ENCODE measurements around the gene NAV2.

The NAV2 gene

DNA sequence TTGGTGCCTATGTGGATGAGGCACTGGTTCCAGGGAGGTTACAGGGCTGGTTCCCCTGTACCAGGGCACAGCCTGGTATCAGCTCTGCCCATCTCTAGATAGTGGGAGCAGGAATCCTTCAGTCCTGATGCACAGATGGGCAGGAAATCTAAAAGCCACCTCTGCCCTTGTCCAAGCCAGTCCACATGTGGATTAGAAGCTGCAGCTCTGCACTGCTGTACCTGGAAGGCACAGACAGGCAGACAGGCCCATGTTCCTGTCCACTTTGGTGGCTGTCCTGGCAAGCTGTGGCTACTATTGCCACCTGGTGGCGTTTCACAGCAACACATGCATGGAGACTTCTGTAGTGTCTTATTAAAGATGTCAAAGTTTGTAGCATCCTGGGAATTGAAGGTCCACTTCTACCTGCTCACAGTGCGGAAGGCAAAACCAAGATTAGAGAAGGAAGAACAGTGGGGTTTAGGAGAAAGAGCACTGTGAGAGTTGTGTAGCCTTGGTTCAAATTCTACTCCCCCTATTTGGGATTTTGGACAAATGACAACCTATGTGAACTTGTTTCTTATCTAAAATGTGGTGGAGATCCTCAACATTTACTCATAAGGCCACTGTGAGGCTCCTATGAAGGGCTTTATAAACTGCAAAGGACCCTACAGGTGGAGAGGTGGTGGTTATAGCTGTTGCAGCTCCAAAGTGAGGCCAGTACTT, 30.1 kb downstream of the NAV2 start:
- peak; percentile 65 to 84 (median 79) for DNase-seq
- Histone ChIP-seq H3K4me1 (ENCODE audit: control extremely low read depth in 1 of 4, control insufficient read depth in 4 of 4, insufficient read depth in 4 of 4, low read length in 3 of 4) (no peaks in the 10 kb centered on the region), H3K36me3 (ENCODE audit: control insufficient read depth in 4 of 4, insufficient read depth in 4 of 4, low read length in 3 of 4) (no peaks in the 10 kb centered on the region), H3K27ac (ENCODE audit: insufficient read depth in 1 of 2, low read depth in 1 of 2, low read length in 2 of 2, poor library complexity in 1 of 2, severe bottlenecking in 2 of 2) (no peak overlapping the region), H3K4me3 (ENCODE audit: control insufficient read depth in 1 of 7, extremely low read depth in 1 of 7, insufficient read depth in 4 of 7, low read depth in 2 of 7, low read length in 6 of 7) (no peak overlapping the region), H3K27me3 (replicated peaks in 2 of 5; ENCODE audit: control insufficient read depth in 4 of 5, insufficient read depth in 5 of 5, low read length in 4 of 5) (peaks cover 0 to 2% (median 0%) of the 10 kb centered on the region in 5 experiments), H3K9me3 (ENCODE audit: control extremely low read depth in 1 of 5, control insufficient read depth in 4 of 5, insufficient read depth in 2 of 5, low read depth in 1 of 5, low read length in 4 of 5) (no peaks in the 10 kb centered on the region)
- CTCF ChIA-PET = interaction anchor here (0.6 to 4.7 kb wide), 31 partner anchors 10 to 675 kb away, joined by 3 to 83 read pairs (median 4); no protein-coding TSS in a partner anchor
- POLR2A ChIA-PET = no interaction called here
- 0% methylated on average over 1 of the region's 2 CpGs for WGBS (ENCODE audit: insufficient coverage)

DNA sequence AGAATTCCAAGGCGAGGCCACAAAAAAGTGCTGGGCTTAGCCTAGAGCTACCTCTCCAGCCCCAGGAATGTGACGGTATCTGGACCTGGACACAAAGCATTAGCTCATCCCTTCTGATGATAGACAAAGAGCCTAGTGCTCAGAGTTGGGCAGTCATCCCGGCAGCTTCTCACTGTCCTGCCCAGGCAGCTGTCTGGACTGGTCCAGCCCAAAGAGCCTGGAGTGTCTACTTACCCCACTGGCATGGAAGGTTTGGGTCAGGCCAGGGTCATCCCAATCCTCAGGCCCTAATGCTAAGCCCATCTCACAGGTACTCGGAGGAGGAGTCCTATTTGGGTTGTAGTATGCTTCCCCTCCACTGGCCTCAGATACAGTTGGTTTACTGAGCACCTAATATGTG, 31.0 kb downstream of the NAV2 start:
- no peak overlapping the region for H3K27ac ChIP-seq (ENCODE audit: insufficient read depth in 1 of 2, low read depth in 1 of 2, low read length in 2 of 2, poor library complexity in 1 of 2, severe bottlenecking in 2 of 2)
- peaks cover 0 to 2% (median 0%) of the 10 kb centered on the region in 5 experiments for H3K27me3 ChIP-seq (replicated peaks in 2 of 5; ENCODE audit: control insufficient read depth in 4 of 5, insufficient read depth in 5 of 5, low read length in 4 of 5)
- H3K4me1 ChIP-seq (ENCODE audit: control extremely low read depth in 1 of 4, control insufficient read depth in 4 of 4, insufficient read depth in 4 of 4, low read length in 3 of 4) = no peaks in the 10 kb centered on the region
- 93% methylated on average over 3 of the region's 4 CpGs for WGBS (ENCODE audit: insufficient coverage)
- H3K36me3 ChIP-seq (ENCODE audit: control insufficient read depth in 4 of 4, insufficient read depth in 4 of 4, low read length in 3 of 4) = no peaks in the 10 kb centered on the region
- H3K4me3 ChIP-seq (ENCODE audit: control insufficient read depth in 1 of 7, extremely low read depth in 1 of 7, insufficient read depth in 4 of 7, low read depth in 2 of 7, low read length in 6 of 7) = no peak overlapping the region
- POLR2A ChIA-PET = no interaction called here
- DNase-seq = no peak
- H3K9me3 ChIP-seq (ENCODE audit: control extremely low read depth in 1 of 5, control insufficient read depth in 4 of 5, insufficient read depth in 2 of 5, low read depth in 1 of 5, low read length in 4 of 5) = no peaks in the 10 kb centered on the region
- CTCF ChIA-PET = interaction anchor here (0.8 to 4.7 kb wide), 21 partner anchors 10 to 676 kb away, joined by 3 to 83 read pairs (median 5); no protein-coding TSS in a partner anchor

DNA sequence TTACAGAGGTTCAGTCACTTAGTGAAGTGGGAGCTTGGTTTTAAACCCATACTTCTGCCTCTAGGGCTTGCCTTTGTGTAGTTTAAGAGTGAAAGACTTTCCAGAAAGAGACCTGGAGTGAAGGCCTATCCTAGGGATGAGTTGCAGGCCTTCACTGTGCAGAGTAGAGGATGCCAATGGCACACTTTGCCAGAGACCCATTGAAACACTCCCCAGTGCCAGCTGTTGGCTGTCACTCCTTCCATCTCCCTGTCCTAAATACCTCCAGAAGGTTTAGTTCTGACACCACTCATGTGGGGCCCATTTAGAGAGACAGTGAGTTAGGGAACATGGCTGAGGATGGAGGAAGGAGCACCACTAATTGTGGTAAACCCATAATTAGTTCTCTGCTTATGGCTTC, 31.5 kb downstream of the NAV2 start:
- no peaks in the 10 kb centered on the region for H3K36me3 ChIP-seq (ENCODE audit: control insufficient read depth in 4 of 4, insufficient read depth in 4 of 4, low read length in 3 of 4)
- H3K27ac ChIP-seq (ENCODE audit: insufficient read depth in 1 of 2, low read depth in 1 of 2, low read length in 2 of 2, poor library complexity in 1 of 2, severe bottlenecking in 2 of 2) = no peak overlapping the region
- no peaks in the 10 kb centered on the region for H3K9me3 ChIP-seq (ENCODE audit: control extremely low read depth in 1 of 5, control insufficient read depth in 4 of 5, insufficient read depth in 2 of 5, low read depth in 1 of 5, low read length in 4 of 5)
- ChIA-PET CTCF (interaction anchor here (0.8 to 4.7 kb wide), 13 partner anchors 10 to 673 kb away, joined by 3 to 83 read pairs (median 6); no protein-coding TSS in a partner anchor), POLR2A (no interaction called here)
- DNase-seq = no peak
- H3K4me3 ChIP-seq (ENCODE audit: control insufficient read depth in 1 of 7, extremely low read depth in 1 of 7, insufficient read depth in 4 of 7, low read depth in 2 of 7, low read length in 6 of 7) = no peak overlapping the region
- peaks cover 0 to 2% (median 0%) of the 10 kb centered on the region in 5 experiments for H3K27me3 ChIP-seq (replicated peaks in 2 of 5; ENCODE audit: control insufficient read depth in 4 of 5, insufficient read depth in 5 of 5, low read length in 4 of 5)
- H3K4me1 ChIP-seq (ENCODE audit: control extremely low read depth in 1 of 4, control insufficient read depth in 4 of 4, insufficient read depth in 4 of 4, low read length in 3 of 4) = no peaks in the 10 kb centered on the region

DNA sequence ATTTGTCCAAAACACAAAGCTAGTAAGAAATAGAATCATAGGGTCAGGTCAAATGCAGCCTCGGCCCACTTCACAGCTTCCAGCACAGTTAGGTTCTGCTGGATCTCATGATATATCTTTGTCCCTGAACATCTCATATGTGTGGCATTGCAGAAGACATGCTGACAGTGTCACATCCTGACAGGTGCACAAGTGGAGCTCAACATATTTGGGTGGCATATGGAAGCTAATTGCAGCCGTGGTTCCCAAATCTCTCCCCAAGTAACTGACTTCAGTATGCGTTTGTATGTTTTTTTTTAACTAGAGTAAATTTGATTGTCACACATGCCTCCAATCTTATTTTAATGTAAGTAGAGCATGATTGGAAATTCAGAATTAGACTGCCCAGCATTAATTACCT, 33.4 kb downstream of the NAV2 start:
- no peaks in the 10 kb centered on the region for H3K9me3 ChIP-seq (ENCODE audit: control extremely low read depth in 1 of 5, control insufficient read depth in 4 of 5, insufficient read depth in 2 of 5, low read depth in 1 of 5, low read length in 4 of 5)
- WGBS (ENCODE audit: insufficient coverage) = 100% methylated on average over 1 of the region's 3 CpGs
- peaks cover 0 to 2% (median 0%) of the 10 kb centered on the region in 5 experiments for H3K27me3 ChIP-seq (replicated peaks in 2 of 5; ENCODE audit: control insufficient read depth in 4 of 5, insufficient read depth in 5 of 5, low read length in 4 of 5)
- ChIA-PET CTCF (interaction anchor here (1.3 to 4.7 kb wide), 3 partner anchors 14 to 189 kb away, joined by 3 to 83 read pairs (median 8); no protein-coding TSS in a partner anchor), POLR2A (no interaction called here)
- no peaks in the 10 kb centered on the region for H3K36me3 ChIP-seq (ENCODE audit: control insufficient read depth in 4 of 4, insufficient read depth in 4 of 4, low read length in 3 of 4)
- H3K4me3 ChIP-seq (ENCODE audit: control insufficient read depth in 1 of 7, extremely low read depth in 1 of 7, insufficient read depth in 4 of 7, low read depth in 2 of 7, low read length in 6 of 7) = no peak overlapping the region
- no peak overlapping the region for H3K27ac ChIP-seq (ENCODE audit: insufficient read depth in 1 of 2, low read depth in 1 of 2, low read length in 2 of 2, poor library complexity in 1 of 2, severe bottlenecking in 2 of 2)
- no peak for DNase-seq
- no peaks in the 10 kb centered on the region for H3K4me1 ChIP-seq (ENCODE audit: control extremely low read depth in 1 of 4, control insufficient read depth in 4 of 4, insufficient read depth in 4 of 4, low read length in 3 of 4)

DNA sequence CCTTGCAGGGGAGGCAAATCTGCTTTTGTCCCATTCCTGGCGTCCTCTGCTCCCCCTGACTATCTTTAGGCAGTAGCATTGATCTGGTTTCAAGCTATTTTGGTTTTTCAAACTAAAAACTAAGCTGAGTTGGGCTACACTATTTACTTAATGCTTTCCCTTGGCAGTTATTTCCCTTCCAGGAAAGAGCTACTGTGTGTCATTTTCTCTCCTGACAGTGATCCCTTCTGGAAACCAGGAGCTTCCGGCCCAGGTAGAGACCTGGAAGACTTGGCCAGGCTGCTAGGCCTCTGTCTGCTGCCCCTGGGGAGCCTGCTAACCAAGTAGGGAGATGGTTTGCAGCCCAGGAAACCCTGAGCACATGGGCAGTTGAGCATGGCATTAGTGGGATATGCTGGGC, 35.0 kb downstream of the NAV2 start:
- no peaks in the 10 kb centered on the region for H3K9me3 ChIP-seq (ENCODE audit: control extremely low read depth in 1 of 5, control insufficient read depth in 4 of 5, insufficient read depth in 2 of 5, low read depth in 1 of 5, low read length in 4 of 5)
- CTCF ChIA-PET = no interaction called here
- no peaks in the 10 kb centered on the region for H3K36me3 ChIP-seq (ENCODE audit: control insufficient read depth in 4 of 4, insufficient read depth in 4 of 4, low read length in 3 of 4)
- POLR2A ChIA-PET = no interaction called here
- H3K4me3 ChIP-seq (ENCODE audit: control insufficient read depth in 1 of 7, extremely low read depth in 1 of 7, insufficient read depth in 4 of 7, low read depth in 2 of 7, low read length in 6 of 7) = no peak overlapping the region
- H3K27ac ChIP-seq (ENCODE audit: insufficient read depth in 1 of 2, low read depth in 1 of 2, low read length in 2 of 2, poor library complexity in 1 of 2, severe bottlenecking in 2 of 2) = no peak overlapping the region
- DNase-seq = no peak
- H3K27me3 ChIP-seq (replicated peaks in 2 of 5; ENCODE audit: control insufficient read depth in 4 of 5, insufficient read depth in 5 of 5, low read length in 4 of 5) = peaks cover 0 to 2% (median 0%) of the 10 kb centered on the region in 5 experiments
- 92% methylated on average over 2 of the region's 2 CpGs for WGBS (ENCODE audit: insufficient coverage)
- no peaks in the 10 kb centered on the region for H3K4me1 ChIP-seq (ENCODE audit: control extremely low read depth in 1 of 4, control insufficient read depth in 4 of 4, insufficient read depth in 4 of 4, low read length in 3 of 4)

DNA sequence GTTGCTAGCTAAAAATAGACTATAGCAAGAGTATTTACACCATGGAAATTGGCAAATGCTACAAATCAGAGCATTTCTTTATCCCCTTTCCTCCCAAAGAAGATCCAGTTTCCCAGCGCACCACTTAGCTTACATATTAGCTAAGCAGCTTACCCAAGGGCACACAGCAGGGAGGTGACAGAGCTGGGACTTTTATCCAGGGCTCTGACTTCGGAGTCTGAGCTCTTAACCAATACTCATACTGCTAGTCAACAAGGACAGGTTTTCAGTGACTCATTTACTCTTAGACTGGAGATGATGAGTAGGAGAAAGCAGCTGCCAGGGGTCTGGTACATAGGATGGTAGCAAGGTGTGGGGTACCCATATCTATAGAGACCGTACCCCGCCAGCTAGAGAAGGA, 38.4 kb downstream of the NAV2 start:
- no peaks in the 10 kb centered on the region for H3K9me3 ChIP-seq (ENCODE audit: control extremely low read depth in 1 of 5, control insufficient read depth in 4 of 5, insufficient read depth in 2 of 5, low read depth in 1 of 5, low read length in 4 of 5)
- no peaks in the 10 kb centered on the region for H3K36me3 ChIP-seq (ENCODE audit: control insufficient read depth in 4 of 4, insufficient read depth in 4 of 4, low read length in 3 of 4)
- no peak overlapping the region for H3K27ac ChIP-seq (ENCODE audit: insufficient read depth in 1 of 2, low read depth in 1 of 2, low read length in 2 of 2, poor library complexity in 1 of 2, severe bottlenecking in 2 of 2)
- 86% methylated on average over 1 of the region's 4 CpGs for WGBS (ENCODE audit: insufficient coverage)
- POLR2A ChIA-PET = no interaction called here
- H3K4me3 ChIP-seq (ENCODE audit: control insufficient read depth in 1 of 7, extremely low read depth in 1 of 7, insufficient read depth in 4 of 7, low read depth in 2 of 7, low read length in 6 of 7) = no peak overlapping the region
- peaks cover 0 to 2% (median 0%) of the 10 kb centered on the region in 5 experiments for H3K27me3 ChIP-seq (replicated peaks in 2 of 5; ENCODE audit: control insufficient read depth in 4 of 5, insufficient read depth in 5 of 5, low read length in 4 of 5)
- CTCF ChIA-PET = interaction anchor here (0.9 to 1.6 kb wide), 4 partner anchors 9 to 191 kb away, joined by 3 to 9 read pairs (median 4); no protein-coding TSS in a partner anchor
- H3K4me1 ChIP-seq (ENCODE audit: control extremely low read depth in 1 of 4, control insufficient read depth in 4 of 4, insufficient read depth in 4 of 4, low read length in 3 of 4) = no peaks in the 10 kb centered on the region
- DNase-seq = no peak

DNA sequence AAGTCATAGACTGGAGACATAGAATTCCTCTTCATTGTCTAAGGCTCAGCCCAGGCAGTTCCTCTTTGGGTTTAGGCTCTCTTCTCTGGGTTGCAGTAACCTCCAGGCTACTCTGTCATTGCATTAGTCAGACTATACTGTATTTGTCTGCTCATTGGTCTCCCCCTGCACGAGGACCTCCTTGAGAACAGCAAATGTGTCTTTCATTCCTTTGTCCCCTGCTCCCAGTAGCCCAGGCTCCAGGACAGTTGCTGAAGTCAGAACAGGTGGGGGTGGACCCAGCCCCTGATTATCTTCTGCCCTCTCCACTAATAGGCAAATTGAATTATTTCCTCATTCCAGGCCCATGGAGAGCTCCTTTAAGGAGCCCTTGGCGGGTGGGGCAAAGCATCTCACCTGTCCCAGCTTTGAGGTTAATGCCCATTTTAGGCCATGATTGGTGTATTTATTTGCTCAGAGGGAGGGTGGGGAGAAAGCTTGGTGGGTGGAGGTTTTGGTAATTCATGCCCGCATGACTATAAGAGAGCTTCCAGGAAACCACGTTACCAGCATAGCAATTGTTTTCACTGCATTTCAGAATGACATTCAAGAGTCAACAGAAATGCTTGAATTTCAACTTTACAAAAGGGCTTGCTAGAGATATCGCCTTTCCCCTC, 40.9 kb downstream of the NAV2 start:
- no peaks in the 10 kb centered on the region for H3K36me3 ChIP-seq (ENCODE audit: control insufficient read depth in 4 of 4, insufficient read depth in 4 of 4, low read length in 3 of 4)
- H3K9me3 ChIP-seq (ENCODE audit: control extremely low read depth in 1 of 5, control insufficient read depth in 4 of 5, insufficient read depth in 2 of 5, low read depth in 1 of 5, low read length in 4 of 5) = no peaks in the 10 kb centered on the region
- no peak for DNase-seq
- H3K4me1 ChIP-seq (ENCODE audit: control extremely low read depth in 1 of 4, control insufficient read depth in 4 of 4, insufficient read depth in 4 of 4, low read length in 3 of 4) = no peaks in the 10 kb centered on the region
- no peak overlapping the region for H3K4me3 ChIP-seq (ENCODE audit: control insufficient read depth in 1 of 7, extremely low read depth in 1 of 7, insufficient read depth in 4 of 7, low read depth in 2 of 7, low read length in 6 of 7)
- WGBS (ENCODE audit: insufficient coverage) = 76% methylated on average over 4 of the region's 5 CpGs
- H3K27me3 ChIP-seq (replicated peaks in 2 of 5; ENCODE audit: control insufficient read depth in 4 of 5, insufficient read depth in 5 of 5, low read length in 4 of 5) = peaks cover 0 to 2% (median 0%) of the 10 kb centered on the region in 5 experiments
- ChIA-PET CTCF (no interaction called here), POLR2A (interaction anchor here (0.6 kb wide), 1 partner anchor 33 kb away, joined by 3 read pairs; no protein-coding TSS in a partner anchor)
- no peak overlapping the region for H3K27ac ChIP-seq (ENCODE audit: insufficient read depth in 1 of 2, low read depth in 1 of 2, low read length in 2 of 2, poor library complexity in 1 of 2, severe bottlenecking in 2 of 2)
